ENCODE measurements around the gene GSE1. TPM values are rescaled to one million over a fixed set of nuclear protein-coding genes. Genes with fewer than 3 reads are reported as not detected.

GSE1 gene
- total RNA-seq, 1 experiment from 2014 or later = 38.4 TPM

GRCh38 chr16:85650135-85650843 lies 37.2 kb downstream of the GSE1 start:
- H4K20me1 ChIP-seq (ENCODE audit: low read length) = peaks cover 7% of the 10 kb centered on the region; the same call in 1 of the 2 replicates
- no peaks in the 10 kb centered on the region for H3F3A ChIP-seq (ENCODE audit: low read length, unreplicated experiment)
- H3K9ac ChIP-seq (ENCODE audit: low read length) = no peak overlapping the region
- no TSS peak for BruUV-seq (replicated peaks)
- H3K27me3 ChIP-seq (ENCODE audit: low read length) = no peaks in the 10 kb centered on the region
- intact Hi-C loops (cut with micrococcal nuclease) = no loop called here
- no peak overlapping the region for H2AFZ ChIP-seq (ENCODE audit: low read length)
- H3K79me2 ChIP-seq (ENCODE audit: low read length) = peaks cover 24% of the 10 kb centered on the region
- TF ChIP-seq CTCF (conservative IDR thresholded peaks at IDR 0.05; ENCODE audit: low read depth, low read length) (no peak), EZH2phosphoT487 (IDR thresholded peaks at IDR 0.05; ENCODE audit: borderline replicate concordance, low read length) (no peak), EZH2 (IDR thresholded peaks at IDR 0.05; ENCODE audit: low read length, unreplicated experiment) (no peak)
- CTCF ChIA-PET = no interaction called here
- no peak for ATAC-seq
- peaks cover 16% of the 10 kb centered on the region; the same call in 1 of the 2 replicates for H3K4me1 ChIP-seq (ENCODE audit: insufficient read depth, low read length)
- H3K36me3 ChIP-seq (ENCODE audit: low read depth, low read length) = no peaks in the 10 kb centered on the region
- H3K9me3 ChIP-seq (ENCODE audit: low read length) = no peaks in the 10 kb centered on the region
- no peak for DNase-seq
- H3K4me2 ChIP-seq (ENCODE audit: low read length) = no peak overlapping the region
- no peaks in the 10 kb centered on the region for H3K9me2 ChIP-seq (replicated peaks; ENCODE audit: low read length)
- no peak overlapping the region for H3K27ac ChIP-seq (ENCODE audit: low read length)
- POLR2A ChIA-PET (ENCODE audit: unreplicated experiment) = no interaction called here
- no peak overlapping the region for H3K4me3 ChIP-seq (ENCODE audit: low read length)

GRCh38 chr16:85650844-85651628 lies 37.9 kb downstream of the GSE1 start:
- TF ChIP-seq CTCF (conservative IDR thresholded peaks at IDR 0.05; ENCODE audit: low read depth, low read length) (no peak), EZH2 (IDR thresholded peaks at IDR 0.05; ENCODE audit: low read length, unreplicated experiment) (no peak), EZH2phosphoT487 (IDR thresholded peaks at IDR 0.05; ENCODE audit: borderline replicate concordance, low read length) (no peak)
- no peak overlapping the region for H2AFZ ChIP-seq (ENCODE audit: low read length)
- H3K27ac ChIP-seq (ENCODE audit: low read length) = no peak overlapping the region
- intact Hi-C loops (cut with micrococcal nuclease) = no loop called here
- peaks cover 20% of the 10 kb centered on the region for H3K79me2 ChIP-seq (ENCODE audit: low read length)
- H3K4me3 ChIP-seq (ENCODE audit: low read length) = no peak overlapping the region
- no peaks in the 10 kb centered on the region for H3K27me3 ChIP-seq (ENCODE audit: low read length)
- no peaks in the 10 kb centered on the region for H3K9me3 ChIP-seq (ENCODE audit: low read length)
- POLR2A ChIA-PET (ENCODE audit: unreplicated experiment) = no interaction called here
- peaks cover 3% of the 10 kb centered on the region; the same call in 1 of the 2 replicates for H3K36me3 ChIP-seq (ENCODE audit: low read depth, low read length)
- no peaks in the 10 kb centered on the region for H3F3A ChIP-seq (ENCODE audit: low read length, unreplicated experiment)
- ATAC-seq (no peak), DNase-seq (no peak)
- no TSS peak for BruUV-seq (replicated peaks)
- no peak overlapping the region for H3K4me2 ChIP-seq (ENCODE audit: low read length)
- no peaks in the 10 kb centered on the region for H3K9me2 ChIP-seq (replicated peaks; ENCODE audit: low read length)
- peaks cover 9% of the 10 kb centered on the region; the same call in 1 of the 2 replicates for H3K4me1 ChIP-seq (ENCODE audit: insufficient read depth, low read length)
- CTCF ChIA-PET = no interaction called here
- peaks cover 7% of the 10 kb centered on the region; the same call in 1 of the 2 replicates for H4K20me1 ChIP-seq (ENCODE audit: low read length)
- H3K9ac ChIP-seq (ENCODE audit: low read length) = no peak overlapping the region

Data from PC-3 (cell line).